Dendritic cell treated with granulocyte-macrophage colony-stimulating factor and Interleukin-4, amounts not matched to agents 40 ng/mL and 50 ng/mL, for 4 days (primary cell): ENCODE results near the gene PAQR7.
A peak's percentile ranks its signal among the peaks of the same experiment; 100 is the strongest.
"Not testable (repeated sequence)": the region's sequence is repeated elsewhere in the genome, so short reads cannot be mapped to it uniquely, and the experiment has no call there.

Source experiments
- H3K27ac Mint-ChIP-seq: one replicate; pipeline ENCODE4 v1.8.0; 2022; ENCODE audit warnings: mild to moderate bottlenecking, mixed read lengths
- H3K27me3 Mint-ChIP-seq: one replicate; pipeline ENCODE4 v1.8.0; 2022; ENCODE audit warnings: mild to moderate bottlenecking, mixed read lengths
- H3K36me3 Mint-ChIP-seq: one replicate; pipeline ENCODE4 v1.8.0; 2022; ENCODE audit warnings: low read depth, mixed read lengths
- H3K4me1 Mint-ChIP-seq: one replicate; pipeline ENCODE4 v1.8.0; 2022; ENCODE audit warnings: low read depth, mixed read lengths
- H3K4me3 Mint-ChIP-seq: one replicate; pipeline ENCODE4 v1.8.0; 2022; ENCODE audit warnings: mild to moderate bottlenecking, moderate library complexity, mixed read lengths
- H3K9me3 Mint-ChIP-seq: one replicate; pipeline ENCODE4 v1.8.0; 2022; ENCODE audit warnings: mixed read lengths
- intact Hi-C: fragments of 100-400 bp; cut with micrococcal nuclease; formaldehyde crosslinking; loops from one replicate; pipeline ENCODE4 v1.15.0; 2022

Gene PAQR7

DNA sequence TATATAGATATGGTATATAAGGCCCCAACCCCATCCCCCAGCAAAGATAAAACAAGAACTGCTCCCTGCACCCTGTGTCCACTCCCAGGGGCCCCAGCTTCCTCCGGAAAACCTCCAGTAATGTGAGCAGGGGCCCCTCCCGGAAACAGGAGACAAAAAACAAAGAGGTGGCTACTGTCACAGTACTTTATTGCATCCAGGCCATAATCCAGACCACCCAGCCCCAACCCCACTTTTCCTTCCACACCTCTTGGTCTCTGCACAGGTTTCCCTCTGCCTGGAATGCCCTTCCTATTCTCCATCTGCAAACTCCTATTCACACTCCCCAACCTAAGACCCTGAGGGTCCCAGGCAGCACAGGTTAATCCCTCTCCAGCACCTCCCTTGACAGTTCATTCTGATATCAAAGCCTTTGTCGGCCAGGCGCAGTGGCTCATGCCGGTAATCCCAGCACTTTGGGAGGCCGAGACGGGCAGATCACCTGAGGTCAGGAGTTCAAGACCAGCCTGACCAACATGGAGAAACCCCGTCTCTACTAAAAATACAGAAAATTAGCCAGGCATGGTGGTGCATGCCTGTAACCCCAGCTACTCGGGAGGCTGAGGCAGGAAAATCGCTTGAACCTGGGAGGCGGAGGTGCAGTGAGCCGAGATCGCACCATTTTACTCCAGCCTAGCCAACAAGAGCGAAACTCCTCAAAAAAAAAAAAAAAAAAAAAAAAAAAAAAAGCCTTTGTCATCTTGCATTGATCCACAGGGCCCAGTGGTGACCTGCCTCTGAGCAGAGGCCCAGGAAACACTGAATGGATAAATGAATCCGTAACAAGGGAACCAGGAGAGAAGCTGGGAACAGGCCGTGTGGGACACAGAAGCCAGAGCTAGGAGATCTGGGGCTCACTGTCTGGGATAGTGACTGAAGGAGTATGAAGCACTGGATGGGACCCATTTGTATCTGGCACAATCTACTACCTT, 13.9 kb downstream of the PAQR7 start:
- Mint-ChIP-seq H3K36me3 (peaks cover 24% of the 10 kb centered on the region), H3K9me3 (no peaks in the 10 kb centered on the region), H3K4me1 (peaks cover 41% of the 10 kb centered on the region), H3K4me3 (peak overlapping the region; percentile 73), H3K27me3 (no peaks in the 10 kb centered on the region), H3K27ac (peak overlapping the region; percentile 98)
- intact Hi-C loops = loop anchor here (5.0 kb wide), 1 partner anchor 429 kb away; the partner anchor contains the start of gene MACO1

- H3K27me3 Mint-ChIP-seq = no peaks in the 10 kb centered on the region
- H3K4me3 Mint-ChIP-seq = peak within 1 kb of the TSS; percentile 94
These were observed 16.4 kb downstream of the PAQR7 start, which contains the start of gene AUNIP for GRCh38 chr1:25858906-25859789. TSS of gene AUNIP (minus strand) at chr1:25859457. CDS start at chr1:25859357, 100 bp downstream.

DNA sequence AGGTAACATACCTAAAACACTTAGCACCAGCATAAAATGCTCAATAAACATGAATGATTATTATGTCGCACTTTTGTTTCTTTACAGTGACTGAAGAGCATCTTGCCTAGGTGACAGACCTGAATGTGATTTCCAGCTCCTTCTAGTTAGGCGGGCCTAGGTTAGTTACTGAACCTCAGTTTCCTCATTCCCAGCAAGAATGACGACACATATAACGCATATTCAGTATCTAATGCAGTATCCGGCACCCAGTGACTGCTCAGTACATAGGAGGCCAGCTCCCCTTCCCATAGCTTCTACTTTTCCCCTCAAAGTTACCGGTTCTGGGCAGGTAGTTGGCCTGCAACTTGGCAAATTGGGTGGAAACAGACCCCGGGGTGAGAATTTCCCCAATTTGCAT, 17.0 kb downstream of the PAQR7 start:
- H3K4me1 Mint-ChIP-seq = peaks cover 41% of the 10 kb centered on the region
- H3K4me3 Mint-ChIP-seq = peak overlapping the region; percentile 94
- intact Hi-C loops = no loop called here
- peaks cover 22% of the 10 kb centered on the region for H3K36me3 Mint-ChIP-seq
- H3K27ac Mint-ChIP-seq = peak overlapping the region; percentile 98
- no peaks in the 10 kb centered on the region for H3K27me3 Mint-ChIP-seq
- H3K9me3 Mint-ChIP-seq = no peaks in the 10 kb centered on the region

More at GRCh38 chr1:25858906-25859789, 16.4 kb downstream of the PAQR7 start, which contains the start of gene AUNIP:
- H3K36me3 Mint-ChIP-seq = peaks cover 24% of the 10 kb centered on the region
- H3K9me3 Mint-ChIP-seq = no peaks in the 10 kb centered on the region
- H3K27ac Mint-ChIP-seq = peak within 1 kb of the TSS; percentile 98
- H3K4me1 Mint-ChIP-seq = peaks cover 41% of the 10 kb centered on the region
- intact Hi-C loops = loop anchor here (1.0 kb wide), 1 partner anchor 39 kb away; no protein-coding TSS in a partner anchor

DNA sequence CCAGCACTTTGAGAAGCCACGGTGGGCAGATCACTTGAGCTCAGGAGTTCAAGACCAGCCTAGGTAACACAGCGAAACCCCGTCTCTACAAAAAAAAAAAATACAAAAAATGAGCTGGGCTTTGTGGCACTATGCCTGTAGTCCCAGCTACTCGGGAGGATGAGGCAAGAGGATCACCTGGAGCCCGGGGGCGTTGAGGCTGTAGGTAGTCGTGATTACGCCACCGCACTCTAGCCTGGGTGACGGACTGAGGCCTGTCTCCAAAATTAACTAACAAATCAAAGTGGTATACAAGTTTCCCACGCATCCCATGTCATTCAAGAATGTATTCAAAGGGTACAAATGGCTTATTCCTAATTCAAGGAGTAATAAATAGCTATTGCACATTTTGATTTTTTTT, 18.7 kb downstream of the PAQR7 start:
- Mint-ChIP-seq H3K4me1 (peaks cover 24% of the 10 kb centered on the region), H3K9me3 (no peaks in the 10 kb centered on the region), H3K4me3 (no peak overlapping the region), H3K36me3 (peaks cover 10% of the 10 kb centered on the region), H3K27me3 (no peaks in the 10 kb centered on the region), H3K27ac (no peak overlapping the region)
- intact Hi-C loops = no loop called here

GRCh38 chr1:25854554-25854953, 21.0 kb downstream of the PAQR7 start:
- no peak overlapping the region for H3K27ac Mint-ChIP-seq
- no peaks in the 10 kb centered on the region for H3K9me3 Mint-ChIP-seq
- no peaks in the 10 kb centered on the region for H3K27me3 Mint-ChIP-seq
- no peak overlapping the region for H3K4me3 Mint-ChIP-seq
- peaks cover 12% of the 10 kb centered on the region for H3K4me1 Mint-ChIP-seq
- intact Hi-C loops = no loop called here
- H3K36me3 Mint-ChIP-seq = peaks cover 8% of the 10 kb centered on the region

- H3K27ac Mint-ChIP-seq = no peak overlapping the region
- H3K9me3 Mint-ChIP-seq = no peaks in the 10 kb centered on the region
- no peak overlapping the region for H3K4me3 Mint-ChIP-seq
- peaks cover 23% of the 10 kb centered on the region for H3K4me1 Mint-ChIP-seq
- H3K36me3 Mint-ChIP-seq = no peaks in the 10 kb centered on the region
- no peaks in the 10 kb centered on the region for H3K27me3 Mint-ChIP-seq
- intact Hi-C loops = no loop called here
These were observed 27.0 kb downstream of the PAQR7 start for GRCh38 chr1:25848531-25848930.

GRCh38 chr1:25847929-25848328, 27.6 kb downstream of the PAQR7 start:
- Mint-ChIP-seq H3K9me3 (no peaks in the 10 kb centered on the region), H3K27ac (no peak overlapping the region)

DNA sequence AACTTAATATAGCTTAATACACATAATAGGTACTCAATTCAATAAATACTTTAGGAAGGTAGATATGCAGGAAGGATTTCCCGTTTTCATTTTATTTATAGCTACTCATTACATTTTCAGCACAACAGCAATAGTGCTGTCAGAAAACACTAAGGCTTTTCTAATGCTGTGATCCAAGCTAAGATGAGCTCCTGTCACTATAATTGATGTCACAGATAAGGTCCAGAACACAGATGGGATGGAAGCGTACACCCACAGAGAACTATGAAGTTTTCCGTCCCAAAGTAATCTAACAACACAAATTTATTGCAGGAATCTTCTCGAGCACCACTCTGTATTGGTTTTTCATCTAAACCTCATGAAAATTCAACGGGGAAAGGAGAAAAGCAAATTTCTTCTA, 29.8 kb downstream of the PAQR7 start:
- no peaks in the 10 kb centered on the region for H3K9me3 Mint-ChIP-seq

More at GRCh38 chr1:25847929-25848328, 27.6 kb downstream of the PAQR7 start:
- Mint-ChIP-seq H3K4me3 (no peak overlapping the region), H3K36me3 (no peaks in the 10 kb centered on the region), H3K27me3 (no peaks in the 10 kb centered on the region), H3K4me1 (peaks cover 23% of the 10 kb centered on the region)
- intact Hi-C loops = no loop called here

DNA sequence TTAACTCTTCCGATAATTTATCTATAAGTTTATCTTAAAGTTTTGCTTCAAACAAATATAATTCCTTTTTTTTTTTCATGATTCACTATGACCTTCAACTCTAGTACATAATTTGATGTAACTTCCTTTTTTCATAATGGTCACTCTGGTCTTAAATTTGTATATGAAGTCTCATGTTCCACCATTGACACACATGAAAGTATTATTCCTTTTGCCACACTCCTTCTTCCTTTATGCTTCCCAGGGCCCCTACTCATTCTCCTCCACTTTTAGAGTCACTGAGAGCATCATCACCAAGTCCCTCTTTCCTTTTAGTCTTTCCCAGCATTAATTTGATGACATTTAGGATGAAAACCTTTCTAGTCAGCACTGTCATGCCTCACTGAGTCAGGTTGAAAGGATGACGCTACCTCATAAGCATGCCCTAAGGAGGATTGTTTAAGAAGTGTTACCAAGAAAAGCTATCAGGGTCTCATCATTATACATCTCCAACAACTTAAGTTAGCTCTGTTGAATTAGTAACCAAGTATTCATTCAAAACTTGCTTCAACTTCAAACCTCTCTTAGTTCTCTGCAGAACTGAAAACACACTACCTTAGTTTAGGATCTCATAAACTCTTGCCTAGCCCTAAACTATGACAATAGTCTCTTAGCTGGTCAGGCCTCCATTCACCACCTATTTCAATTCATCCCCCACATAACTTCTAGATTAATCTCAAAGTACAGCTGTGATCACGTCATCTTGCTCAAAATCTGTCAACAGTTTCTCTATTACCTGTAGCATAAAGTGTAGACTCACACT, 30.8 kb downstream of the PAQR7 start:
- no peaks in the 10 kb centered on the region for H3K36me3 Mint-ChIP-seq
- H3K9me3 Mint-ChIP-seq = no peaks in the 10 kb centered on the region
- no peak overlapping the region for H3K4me3 Mint-ChIP-seq
- peaks cover 23% of the 10 kb centered on the region for H3K4me1 Mint-ChIP-seq
- H3K27ac Mint-ChIP-seq = no peak overlapping the region
- intact Hi-C loops = no loop called here
- H3K27me3 Mint-ChIP-seq = no peaks in the 10 kb centered on the region

More for the DNA sequence above, 29.8 kb downstream of the PAQR7 start:
- intact Hi-C loops = no loop called here
- no peak overlapping the region for H3K27ac Mint-ChIP-seq
- H3K27me3 Mint-ChIP-seq = no peaks in the 10 kb centered on the region
- no peaks in the 10 kb centered on the region for H3K36me3 Mint-ChIP-seq
- peaks cover 23% of the 10 kb centered on the region for H3K4me1 Mint-ChIP-seq
- H3K4me3 Mint-ChIP-seq = no peak overlapping the region

DNA sequence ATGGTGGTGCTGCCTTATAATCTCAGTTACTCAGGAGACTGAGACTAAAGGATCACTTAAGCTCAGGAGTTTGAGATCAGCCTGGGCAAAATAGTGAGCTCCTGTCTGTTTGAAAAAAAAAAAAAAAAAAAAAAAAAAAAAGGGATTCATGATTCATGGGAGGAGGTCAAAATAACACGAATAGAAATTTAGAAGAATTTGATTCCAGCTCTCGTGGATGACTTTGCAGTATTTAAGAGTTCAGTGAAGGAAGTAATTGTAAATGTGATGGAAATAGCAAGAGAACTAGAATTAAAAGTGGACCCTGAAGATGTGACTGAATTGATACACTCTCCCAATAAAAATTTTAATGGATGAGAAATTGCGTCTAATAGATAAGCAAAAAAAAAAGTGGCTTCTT, 32.0 kb downstream of the PAQR7 start:
- Mint-ChIP-seq H3K27me3 (no peaks in the 10 kb centered on the region), H3K36me3 (no peaks in the 10 kb centered on the region), H3K4me1 (peaks cover 15% of the 10 kb centered on the region), H3K4me3 (no peak overlapping the region), H3K9me3 (no peaks in the 10 kb centered on the region), H3K27ac (no peak overlapping the region)
- intact Hi-C loops = no loop called here

DNA sequence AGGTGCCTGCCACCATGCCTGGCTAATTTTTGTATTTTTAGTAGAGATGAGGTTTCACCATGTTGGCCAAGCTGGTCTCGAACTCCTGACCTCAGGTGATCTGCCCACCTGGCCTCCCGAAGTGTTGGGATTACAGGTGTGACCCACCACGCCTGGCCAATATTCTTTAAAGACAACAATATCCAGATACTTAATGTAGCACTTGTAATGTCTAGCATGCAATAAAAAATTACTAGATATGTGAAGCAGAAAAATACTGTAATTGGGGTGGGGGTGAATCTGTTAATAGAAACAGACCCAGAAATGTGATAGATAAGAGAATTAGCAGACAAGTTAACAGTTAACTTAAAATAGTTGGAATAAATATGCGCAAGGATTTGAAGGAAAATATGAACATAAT, 35.7 kb downstream of the PAQR7 start:
- H3K27me3 Mint-ChIP-seq, H3K9me3 Mint-ChIP-seq, H3K27ac Mint-ChIP-seq, H3K4me1 Mint-ChIP-seq, H3K4me3 Mint-ChIP-seq, intact Hi-C loops: not testable (repeated sequence)
- peaks cover 12% of the 10 kb centered on the region for H3K36me3 Mint-ChIP-seq

- peaks cover 37% of the 10 kb centered on the region for H3K36me3 Mint-ChIP-seq
- H3K27me3 Mint-ChIP-seq = no peaks in the 10 kb centered on the region
- intact Hi-C loops = no loop called here
- H3K4me1 Mint-ChIP-seq = no peaks in the 10 kb centered on the region
- H3K9me3 Mint-ChIP-seq = no peaks in the 10 kb centered on the region
- no peak overlapping the region for H3K27ac Mint-ChIP-seq
- H3K4me3 Mint-ChIP-seq = no peak overlapping the region
These were observed 38.1 kb downstream of the PAQR7 start for GRCh38 chr1:25837262-25837875.

GRCh38 chr1:25836695-25837094, 38.8 kb downstream of the PAQR7 start:
- Mint-ChIP-seq H3K27me3 (no peaks in the 10 kb centered on the region), H3K9me3 (no peaks in the 10 kb centered on the region), H3K27ac (no peak overlapping the region), H3K4me3 (no peak overlapping the region), H3K4me1 (no peaks in the 10 kb centered on the region), H3K36me3 (peaks cover 43% of the 10 kb centered on the region)
- intact Hi-C loops = no loop called here
